Measurements from ENCODE around the gene OR2AT4.

DNA sequence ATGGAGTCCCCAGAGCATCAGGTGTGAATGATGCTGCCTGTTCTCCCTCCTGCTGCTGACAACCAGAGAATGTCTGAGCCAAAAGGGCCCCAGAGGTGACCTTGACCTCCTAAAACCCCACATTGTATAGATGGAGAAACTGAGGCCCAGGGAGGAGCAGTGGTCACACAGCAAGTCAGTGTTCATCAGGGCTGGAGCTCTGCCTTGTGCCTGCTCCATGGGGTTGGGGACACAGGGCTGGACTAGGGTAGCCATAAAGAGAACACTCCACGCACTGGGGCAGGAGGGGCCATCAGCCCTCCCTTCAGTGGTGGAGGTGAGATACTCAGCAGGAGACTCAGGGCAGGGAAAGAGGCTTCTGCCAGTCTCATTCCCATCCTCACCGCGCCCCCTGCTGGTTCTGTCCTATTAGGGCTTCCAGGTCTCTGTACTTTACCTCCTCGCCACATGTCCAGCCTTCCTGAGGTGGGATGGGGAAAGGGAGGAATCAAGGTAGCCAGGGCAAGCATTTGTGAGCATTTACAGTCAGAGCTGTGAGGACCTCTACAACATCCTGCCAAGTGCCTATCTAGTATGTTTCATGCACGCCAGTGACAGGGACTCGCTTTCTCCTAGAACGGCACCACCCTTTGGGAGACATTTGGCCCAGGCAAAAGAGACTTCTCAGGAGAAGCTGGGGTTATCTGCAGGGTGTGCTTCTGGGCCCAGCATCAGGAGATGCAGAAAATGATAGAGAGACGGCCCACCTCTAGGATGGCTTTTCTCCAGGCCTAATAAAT, 64.7 kb downstream of the OR2AT4 start:
- TF ChIP-seq, protein P1, sequence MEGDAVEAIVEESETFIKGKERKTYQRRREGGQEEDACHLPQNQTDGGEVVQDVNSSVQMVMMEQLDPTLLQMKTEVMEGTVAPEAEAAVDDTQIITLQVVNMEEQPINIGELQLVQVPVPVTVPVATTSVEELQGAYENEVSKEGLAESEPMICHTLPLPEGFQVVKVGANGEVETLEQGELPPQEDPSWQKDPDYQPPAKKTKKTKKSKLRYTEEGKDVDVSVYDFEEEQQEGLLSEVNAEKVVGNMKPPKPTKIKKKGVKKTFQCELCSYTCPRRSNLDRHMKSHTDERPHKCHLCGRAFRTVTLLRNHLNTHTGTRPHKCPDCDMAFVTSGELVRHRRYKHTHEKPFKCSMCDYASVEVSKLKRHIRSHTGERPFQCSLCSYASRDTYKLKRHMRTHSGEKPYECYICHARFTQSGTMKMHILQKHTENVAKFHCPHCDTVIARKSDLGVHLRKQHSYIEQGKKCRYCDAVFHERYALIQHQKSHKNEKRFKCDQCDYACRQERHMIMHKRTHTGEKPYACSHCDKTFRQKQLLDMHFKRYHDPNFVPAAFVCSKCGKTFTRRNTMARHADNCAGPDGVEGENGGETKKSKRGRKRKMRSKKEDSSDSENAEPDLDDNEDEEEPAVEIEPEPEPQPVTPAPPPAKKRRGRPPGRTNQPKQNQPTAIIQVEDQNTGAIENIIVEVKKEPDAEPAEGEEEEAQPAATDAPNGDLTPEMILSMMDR (IDR thresholded peaks at IDR 0.05): peak; percentile 96
- TF ChIP-seq TCF7L2 (IDR thresholded peaks at IDR 0.05; ENCODE audit: low read depth, low read length) (no peak), POLR2AphosphoS5 (IDR thresholded peaks at IDR 0.05; ENCODE audit: low read depth, low read length) (no peak), SIN3A (IDR thresholded peaks at IDR 0.05; ENCODE audit: borderline replicate concordance, insufficient read depth, low read depth, low read length) (no peak)
- TF ChIP-seq, protein P2, sequence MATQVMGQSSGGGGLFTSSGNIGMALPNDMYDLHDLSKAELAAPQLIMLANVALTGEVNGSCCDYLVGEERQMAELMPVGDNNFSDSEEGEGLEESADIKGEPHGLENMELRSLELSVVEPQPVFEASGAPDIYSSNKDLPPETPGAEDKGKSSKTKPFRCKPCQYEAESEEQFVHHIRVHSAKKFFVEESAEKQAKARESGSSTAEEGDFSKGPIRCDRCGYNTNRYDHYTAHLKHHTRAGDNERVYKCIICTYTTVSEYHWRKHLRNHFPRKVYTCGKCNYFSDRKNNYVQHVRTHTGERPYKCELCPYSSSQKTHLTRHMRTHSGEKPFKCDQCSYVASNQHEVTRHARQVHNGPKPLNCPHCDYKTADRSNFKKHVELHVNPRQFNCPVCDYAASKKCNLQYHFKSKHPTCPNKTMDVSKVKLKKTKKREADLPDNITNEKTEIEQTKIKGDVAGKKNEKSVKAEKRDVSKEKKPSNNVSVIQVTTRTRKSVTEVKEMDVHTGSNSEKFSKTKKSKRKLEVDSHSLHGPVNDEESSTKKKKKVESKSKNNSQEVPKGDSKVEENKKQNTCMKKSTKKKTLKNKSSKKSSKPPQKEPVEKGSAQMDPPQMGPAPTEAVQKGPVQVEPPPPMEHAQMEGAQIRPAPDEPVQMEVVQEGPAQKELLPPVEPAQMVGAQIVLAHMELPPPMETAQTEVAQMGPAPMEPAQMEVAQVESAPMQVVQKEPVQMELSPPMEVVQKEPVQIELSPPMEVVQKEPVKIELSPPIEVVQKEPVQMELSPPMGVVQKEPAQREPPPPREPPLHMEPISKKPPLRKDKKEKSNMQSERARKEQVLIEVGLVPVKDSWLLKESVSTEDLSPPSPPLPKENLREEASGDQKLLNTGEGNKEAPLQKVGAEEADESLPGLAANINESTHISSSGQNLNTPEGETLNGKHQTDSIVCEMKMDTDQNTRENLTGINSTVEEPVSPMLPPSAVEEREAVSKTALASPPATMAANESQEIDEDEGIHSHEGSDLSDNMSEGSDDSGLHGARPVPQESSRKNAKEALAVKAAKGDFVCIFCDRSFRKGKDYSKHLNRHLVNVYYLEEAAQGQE (IDR thresholded peaks at IDR 0.05; ENCODE audit: insufficient read depth in 1 of 2, low read depth in 2 of 2, low read length in 1 of 2): no peak
